Upper lobe of right lung (tissue), 1 donor: Measurements from ENCODE around the gene CRHR2. TPM values are rescaled to one million over a fixed set of nuclear protein-coding genes. Genes with fewer than 3 reads are reported as not detected.

Source experiments
- ATAC-seq: fragments of 200-7000 bp; cut with Tn5 transposase; one replicate; pipeline ENCODE4 v1.9.1; 2020; ENCODE audit warnings: mild to moderate bottlenecking, moderate library complexity
- DNase-seq: peaks from one replicate; pipeline ENCODE4 v3.0.0-alpha.2; 2020
- H3K27ac ChIP-seq: fragments of 200-600 bp; one replicate; pipeline ENCODE4 v1.8.0; 2022
- H3K27me3 ChIP-seq: fragments of 200-600 bp; one replicate; pipeline ENCODE4 v1.8.0; 2022; ENCODE audit warnings: mild to moderate bottlenecking
- H3K36me3 ChIP-seq: fragments of 200-600 bp; one replicate; pipeline ENCODE4 v1.8.0; 2022
- H3K4me1 ChIP-seq: fragments of 200-600 bp; one replicate; pipeline ENCODE4 v1.8.0; 2022
- H3K4me3 ChIP-seq: fragments of 200-600 bp; one replicate; pipeline ENCODE4 v1.8.0; 2022; ENCODE audit warnings: mild to moderate bottlenecking
- H3K9me3 ChIP-seq: fragments of 200-600 bp; one replicate; pipeline ENCODE4 v1.8.0; 2022
- CTCF ChIP-seq: fragments of 200-600 bp; IDR thresholded peaks from one replicate; pipeline ENCODE4 v1.8.0; 2022; ENCODE audit warnings: antibody characterized with exemption
- intact Hi-C: fragments of 100-400 bp; cut with DNase I; formaldehyde crosslinking; loops from one replicate; pipeline ENCODE4 v1.11.0; 2022
- total RNA-seq: library from RNA; stranded (reverse); fragmentation: NEBNext Ultra II Directional; extraction: Animal tissue kit (Norgen Biotek cat#: 25700); gene quantifications from one replicate; pipeline ENCODE4 v1.2.1, GENCODE V29; 2021
- donor health status: DM: no; HTN: yes; CAD: no; lungs with severe emphysema.

Gene CRHR2
- total RNA-seq, 1 donor from 2014 or later, result not detected

- Histone ChIP-seq H3K27me3 (no peaks in the 10 kb centered on the region), H3K36me3 (no peaks in the 10 kb centered on the region), H3K4me1 (peaks cover 6% of the 10 kb centered on the region), H3K9me3 (no peaks in the 10 kb centered on the region), H3K27ac (no peak overlapping the region), H3K4me3 (no peak overlapping the region)
- intact Hi-C loops, result no loop called here
- DNase-seq, result no peak
- no peak for TF ChIP-seq CTCF
- ATAC-seq, result peak; percentile 40
Measured at GRCh38 chr7:30694218-30694745, 12.0 kb upstream of the CRHR2 start.

GRCh38 chr7:30692882-30693281, 10.6 kb upstream of the CRHR2 start:
- Histone ChIP-seq H3K27me3 (no peaks in the 10 kb centered on the region), H3K27ac (no peak overlapping the region), H3K4me1 (peaks cover 6% of the 10 kb centered on the region), H3K9me3 (no peaks in the 10 kb centered on the region), H3K36me3 (no peaks in the 10 kb centered on the region), H3K4me3 (no peak overlapping the region)
- no peak for TF ChIP-seq CTCF
- intact Hi-C loops, result no loop called here
- ATAC-seq (no peak), DNase-seq (no peak)

GRCh38 chr7:30692438-30692837, 10.2 kb upstream of the CRHR2 start:
- no peak overlapping the region for H3K4me3 ChIP-seq
- no peak for DNase-seq
- no peaks in the 10 kb centered on the region for H3K36me3 ChIP-seq

GRCh38 chr7:30690011-30690410, 7.8 kb upstream of the CRHR2 start:
- no peak overlapping the region for H3K4me3 ChIP-seq
- ATAC-seq, result no peak

More at GRCh38 chr7:30692438-30692837, 10.2 kb upstream of the CRHR2 start:
- no peak for TF ChIP-seq CTCF
- Histone ChIP-seq H3K4me1 (peaks cover 5% of the 10 kb centered on the region), H3K27ac (no peak overlapping the region), H3K27me3 (no peaks in the 10 kb centered on the region), H3K9me3 (no peaks in the 10 kb centered on the region)
- intact Hi-C loops, result no loop called here
- ATAC-seq, result no peak

GRCh38 chr7:30688718-30689221, 6.5 kb upstream of the CRHR2 start:
- H3K36me3 ChIP-seq, result no peaks in the 10 kb centered on the region
- H3K4me1 ChIP-seq, result no peaks in the 10 kb centered on the region
- H3K9me3 ChIP-seq, result no peaks in the 10 kb centered on the region
- no peak overlapping the region for H3K4me3 ChIP-seq
- ATAC-seq (no peak), DNase-seq (no peak)
- H3K27ac ChIP-seq, result no peak overlapping the region
- intact Hi-C loops, result no loop called here
- TF ChIP-seq CTCF, result no peak
- H3K27me3 ChIP-seq, result peaks cover 6% of the 10 kb centered on the region

More at GRCh38 chr7:30690011-30690410, 7.8 kb upstream of the CRHR2 start:
- no peaks in the 10 kb centered on the region for H3K9me3 ChIP-seq
- H3K27me3 ChIP-seq, result no peaks in the 10 kb centered on the region
- DNase-seq, result no peak
- TF ChIP-seq CTCF, result no peak
- H3K36me3 ChIP-seq, result no peaks in the 10 kb centered on the region
- no peaks in the 10 kb centered on the region for H3K4me1 ChIP-seq
- no peak overlapping the region for H3K27ac ChIP-seq
- intact Hi-C loops, result no loop called here

- intact Hi-C loops, result no loop called here
- no peak for TF ChIP-seq CTCF
Measured at GRCh38 chr7:30687604-30688003, 5.3 kb upstream of the CRHR2 start.

More at GRCh38 chr7:30687604-30688003, 5.3 kb upstream of the CRHR2 start:
- Histone ChIP-seq H3K27ac (no peak overlapping the region), H3K36me3 (no peaks in the 10 kb centered on the region), H3K4me3 (no peak overlapping the region), H3K27me3 (peaks cover 17% of the 10 kb centered on the region), H3K9me3 (no peaks in the 10 kb centered on the region), H3K4me1 (peaks cover 3% of the 10 kb centered on the region)
- ATAC-seq (no peak), DNase-seq (no peak)
